Activated T-helper 1 cell treated with anti-CD3 and anti-CD28 coated beads, Interleukin-2, amount 50 U/mL, for 16 hours (primary cell): ENCODE data around the gene ADAM8.

Experiments used
- DNase-seq, 2 donors: peaks; one replicate each; pipeline ENCODE4 v3.0.0-alpha.2; 2020; ENCODE audit warnings: low read depth in 1 of 2, low spot score in 1 of 2

The ADAM8 gene

GRCh38 chr10:133251388-133252222 lies 25.1 kb downstream of the ADAM8 start:
- DNase-seq, result no peak

DNA sequence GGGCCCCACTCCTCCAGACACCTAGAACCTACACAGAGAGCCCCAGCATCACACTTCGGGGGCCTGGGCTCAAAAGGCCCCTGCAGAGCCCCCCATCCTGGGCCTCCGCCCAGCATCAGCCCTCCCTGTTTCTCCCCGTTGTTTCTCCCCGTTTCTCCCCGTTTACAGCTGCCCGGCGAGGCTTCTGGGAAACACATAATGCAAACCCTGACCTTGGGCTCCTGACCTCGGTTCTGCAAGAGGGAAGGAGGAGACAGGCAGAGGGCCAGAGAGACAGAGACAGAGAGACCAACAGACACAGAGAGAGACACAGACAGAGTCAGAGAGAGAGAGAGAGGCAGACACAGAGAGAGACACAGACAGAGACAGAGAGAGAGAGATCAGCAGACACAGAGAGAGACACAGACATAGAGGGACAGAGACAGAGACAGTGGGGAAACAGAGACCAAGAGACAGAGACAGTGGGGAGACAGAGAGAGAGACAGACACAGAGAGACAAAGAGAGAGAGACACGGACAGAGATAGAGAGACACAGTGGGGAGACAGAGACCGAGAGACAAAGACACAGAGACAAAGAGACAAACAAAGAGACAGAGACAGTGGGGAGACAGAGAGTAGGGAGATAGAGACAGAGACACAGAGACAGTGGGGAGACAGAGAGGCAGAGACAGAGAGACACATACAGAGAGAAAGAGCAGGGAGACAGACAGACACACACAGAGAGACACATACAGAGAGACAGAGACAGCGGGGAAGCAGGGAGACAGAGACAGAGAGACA lies 26.5 kb downstream of the ADAM8 start:
- DNase-seq, result no peak

- no peak for DNase-seq
Measured at GRCh38 chr10:133249094-133249780, 27.4 kb downstream of the ADAM8 start.

DNA sequence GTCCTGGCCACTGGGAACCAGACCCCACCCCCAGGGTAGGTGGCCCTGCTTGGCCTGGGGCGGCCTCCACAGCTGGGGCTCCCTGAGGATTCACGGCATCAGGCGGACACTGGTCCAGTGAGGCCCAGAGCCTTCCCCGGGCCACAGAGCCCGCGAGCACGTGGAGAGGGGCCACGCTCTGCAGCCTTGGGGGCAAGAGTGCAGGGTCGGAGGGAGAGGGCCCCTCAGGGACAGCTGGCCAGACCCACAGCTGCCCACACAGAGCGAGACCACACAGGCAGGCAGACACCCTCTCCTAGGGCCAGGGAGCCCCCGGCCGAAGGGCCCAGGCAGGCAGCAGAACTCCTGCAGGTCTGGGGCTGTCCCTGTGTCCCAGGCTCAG lies 28.3 kb downstream of the ADAM8 start:
- DNase-seq, result no peak

DNA sequence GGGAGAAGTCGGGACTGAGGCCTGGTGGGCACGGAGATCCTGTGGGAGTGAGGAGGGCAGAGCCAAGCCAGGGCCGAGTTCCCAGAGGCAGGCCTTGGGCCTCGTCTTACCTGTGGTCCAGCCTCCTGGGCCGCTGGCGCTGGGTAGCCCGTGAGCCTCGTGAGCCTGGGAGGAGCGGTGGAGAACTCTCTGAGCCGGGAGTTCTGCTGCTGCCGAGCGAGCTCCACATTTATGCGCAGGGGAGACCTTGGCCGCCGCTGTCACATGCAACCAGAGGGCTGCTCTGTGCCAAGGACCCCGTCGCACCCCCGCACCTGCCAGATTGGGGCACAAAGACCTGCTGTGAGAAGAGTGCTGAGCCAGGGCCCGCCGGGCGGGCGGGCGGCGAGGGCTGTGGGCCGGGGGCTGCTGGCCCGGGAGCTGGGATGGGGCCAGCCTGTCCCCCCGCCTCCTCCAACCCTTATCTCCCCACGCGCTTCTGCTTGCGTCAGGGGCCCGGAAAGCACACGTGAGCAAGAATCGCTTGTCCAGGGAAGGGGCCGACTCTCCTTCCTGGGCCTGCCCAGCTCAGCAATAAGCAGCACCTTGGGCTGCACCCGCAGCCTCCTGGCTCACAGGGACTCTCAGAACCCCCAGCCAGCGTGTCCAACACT lies 28.9 kb downstream of the ADAM8 start:
- no peak for DNase-seq

DNA sequence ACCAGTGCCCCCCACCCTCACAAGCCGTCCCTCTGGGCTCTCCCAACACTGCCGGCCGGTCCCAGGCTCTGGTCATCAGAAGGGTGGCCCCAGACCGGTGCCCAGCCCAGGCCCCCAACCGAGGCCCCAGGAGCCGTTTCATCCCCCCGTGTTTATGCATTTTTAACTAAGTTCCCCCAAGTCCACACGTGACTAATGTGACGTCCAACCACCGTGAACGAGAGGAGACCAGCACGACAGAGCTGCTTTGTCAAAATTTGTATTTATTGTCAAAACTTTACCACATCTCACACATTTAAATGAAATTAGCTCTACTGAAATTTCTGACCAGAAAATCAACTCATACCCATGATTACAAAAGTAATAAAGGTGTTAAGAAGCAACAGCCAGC lies 30.4 kb downstream of the ADAM8 start:
- DNase-seq, result no peak

- DNase-seq, result no peak
Measured at GRCh38 chr10:133245439-133246235, 31.0 kb downstream of the ADAM8 start.

DNA sequence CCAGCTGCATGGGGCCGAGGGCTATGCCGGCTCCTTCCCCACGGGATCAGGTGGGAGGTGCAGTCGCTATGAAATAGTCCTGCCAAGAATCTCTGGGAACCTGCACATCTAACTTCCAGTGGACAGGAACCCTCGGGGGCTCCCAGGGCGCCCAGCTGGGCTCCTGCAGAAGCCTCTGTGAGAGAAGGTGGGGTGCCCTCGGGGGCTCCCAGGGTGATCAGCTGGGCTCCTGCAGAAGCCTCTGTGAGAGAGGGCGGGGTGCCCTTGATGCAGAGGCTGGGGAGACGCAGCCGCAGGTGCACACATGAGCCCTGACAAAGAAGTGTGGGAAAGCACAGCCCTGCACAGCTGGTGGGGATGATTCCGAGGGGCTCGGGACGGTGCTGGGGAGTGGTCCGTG lies 33.1 kb downstream of the ADAM8 start:
- DNase-seq, result no peak

DNA sequence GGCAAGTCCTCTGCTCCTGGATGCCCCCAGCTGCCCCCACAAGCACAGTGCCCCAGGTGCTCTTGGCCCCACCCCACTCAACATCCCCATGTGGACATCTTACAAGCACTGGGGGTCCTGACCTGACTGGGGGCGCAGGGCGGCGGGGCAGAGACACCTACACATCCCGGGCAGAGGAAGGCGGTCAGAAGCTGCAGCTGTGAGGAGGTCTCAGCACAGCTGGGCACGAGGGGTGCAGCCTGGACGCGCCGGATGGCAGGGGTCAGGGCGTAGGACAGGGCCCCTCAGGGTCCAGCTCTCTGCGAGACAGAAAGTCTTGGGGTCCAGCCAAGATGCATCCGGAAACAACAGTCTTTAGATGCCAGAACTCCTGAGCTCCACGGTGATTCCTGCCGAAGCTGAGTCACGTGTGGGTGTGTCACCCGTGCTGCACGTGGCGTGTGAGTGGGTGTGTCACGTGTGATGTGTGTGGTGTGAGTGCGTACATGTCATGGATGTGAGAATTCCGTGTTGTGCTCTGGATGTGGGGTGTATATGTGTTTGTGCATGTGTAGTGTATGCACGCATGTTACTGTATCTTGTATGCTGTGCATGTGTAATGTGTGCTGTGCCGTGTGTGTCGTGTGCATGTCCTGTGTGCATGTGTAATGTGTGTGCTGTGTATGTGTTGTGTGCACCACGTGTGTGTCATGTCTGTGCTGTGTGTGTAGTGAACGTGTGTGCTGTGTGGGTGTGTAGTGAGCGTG lies 33.9 kb downstream of the ADAM8 start:
- no peak for DNase-seq

DNA sequence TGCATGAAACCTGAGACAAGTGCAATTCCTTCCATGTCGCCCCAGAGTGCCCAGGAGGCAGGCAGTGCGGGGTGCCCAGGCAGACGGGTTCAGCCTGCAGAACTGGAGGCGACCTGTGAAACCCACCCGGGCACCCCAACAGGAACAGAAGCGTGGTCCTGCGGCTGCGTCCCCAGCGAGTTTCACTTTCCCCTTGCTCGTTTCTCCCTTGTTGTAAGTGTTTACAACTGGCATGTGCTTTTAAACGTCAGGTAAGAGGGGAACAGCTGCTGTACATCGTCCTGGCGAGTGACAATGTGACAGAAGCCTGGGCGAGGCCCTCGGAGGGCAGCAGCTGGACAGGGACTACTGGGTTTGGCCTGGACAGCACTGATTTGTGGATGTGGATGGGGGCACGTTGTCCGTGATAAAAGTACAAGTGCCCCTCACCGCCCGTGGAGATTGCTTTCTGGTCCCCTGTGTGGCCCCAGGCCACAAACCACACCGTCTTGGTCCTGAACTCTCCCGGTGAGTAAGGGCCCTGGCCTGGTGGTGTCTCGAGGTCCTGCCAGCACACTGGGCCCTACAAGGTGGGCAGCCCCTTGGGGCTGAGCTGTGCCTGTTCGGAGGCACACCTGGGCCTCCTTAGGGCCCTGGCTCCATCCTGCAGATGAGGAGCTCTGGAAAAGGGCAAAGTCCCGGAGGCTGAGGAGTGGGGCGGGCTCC lies 35.0 kb downstream of the ADAM8 start:
- DNase-seq, result no peak

GRCh38 chr10:133239990-133240389 lies 36.7 kb downstream of the ADAM8 start:
- DNase-seq, result no peak

- no peak for DNase-seq
Measured at GRCh38 chr10:133238466-133238804, 38.2 kb downstream of the ADAM8 start.

GRCh38 chr10:133237588-133238465 lies 38.8 kb downstream of the ADAM8 start, which contains the start of gene VENTX:
TSS of gene VENTX (plus strand) at chr10:133237855. CDS start at chr10:133237915, 60 bp downstream.
- DNase-seq, result no peak

- no peak for DNase-seq
Measured at GRCh38 chr10:133237241-133237587, 39.5 kb downstream of the ADAM8 start.

- no peak for DNase-seq
Measured at GRCh38 chr10:133236401-133237240, 40.0 kb downstream of the ADAM8 start.

GRCh38 chr10:133235932-133236331 lies 40.7 kb downstream of the ADAM8 start:
- no peak for DNase-seq

DNA sequence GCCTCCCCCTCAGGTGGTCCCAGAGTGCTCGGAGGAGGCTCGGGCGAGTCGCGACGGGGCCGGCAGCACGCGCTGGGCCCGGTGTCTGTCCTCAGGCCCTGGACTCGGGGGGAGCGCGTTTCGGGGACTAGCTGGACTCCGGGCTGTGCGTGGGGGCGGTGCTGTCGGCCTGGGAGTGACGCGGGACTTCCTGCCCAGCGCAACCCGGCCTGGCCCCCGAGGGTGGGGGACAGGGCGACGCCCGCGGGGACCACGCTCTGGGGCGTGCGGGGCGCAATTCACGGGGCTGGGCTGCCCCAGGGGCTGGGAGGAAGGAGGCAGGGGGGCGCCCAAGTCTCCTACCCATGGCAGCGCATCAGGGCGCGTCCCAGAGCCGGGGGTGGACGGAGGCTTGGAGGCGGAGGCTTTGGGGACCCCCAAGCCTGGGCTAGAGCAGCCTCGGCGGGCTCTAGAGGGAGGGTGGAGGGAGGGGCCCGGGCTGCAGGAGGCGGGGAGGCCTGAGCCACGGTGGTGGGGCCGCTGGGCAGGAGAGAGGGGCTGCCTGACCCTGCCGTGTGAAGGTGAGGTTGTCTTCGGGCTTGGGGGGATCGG lies 41.3 kb downstream of the ADAM8 start:
- no peak for DNase-seq
